HG02610 (cell line): ENCODE data around the gene RXFP2.
A peak's percentile ranks its signal among the peaks of the same experiment; 100 is the strongest.

Source experiments
- ATAC-seq: cut with Tn5 transposase; IDR thresholded peaks from one replicate; pipeline ENCODE4 v1.9.1; 2021; ENCODE audit warnings: mild to moderate bottlenecking, moderate library complexity; ENCODE audit not compliant: unreplicated experiment

RXFP2 gene, protein sequence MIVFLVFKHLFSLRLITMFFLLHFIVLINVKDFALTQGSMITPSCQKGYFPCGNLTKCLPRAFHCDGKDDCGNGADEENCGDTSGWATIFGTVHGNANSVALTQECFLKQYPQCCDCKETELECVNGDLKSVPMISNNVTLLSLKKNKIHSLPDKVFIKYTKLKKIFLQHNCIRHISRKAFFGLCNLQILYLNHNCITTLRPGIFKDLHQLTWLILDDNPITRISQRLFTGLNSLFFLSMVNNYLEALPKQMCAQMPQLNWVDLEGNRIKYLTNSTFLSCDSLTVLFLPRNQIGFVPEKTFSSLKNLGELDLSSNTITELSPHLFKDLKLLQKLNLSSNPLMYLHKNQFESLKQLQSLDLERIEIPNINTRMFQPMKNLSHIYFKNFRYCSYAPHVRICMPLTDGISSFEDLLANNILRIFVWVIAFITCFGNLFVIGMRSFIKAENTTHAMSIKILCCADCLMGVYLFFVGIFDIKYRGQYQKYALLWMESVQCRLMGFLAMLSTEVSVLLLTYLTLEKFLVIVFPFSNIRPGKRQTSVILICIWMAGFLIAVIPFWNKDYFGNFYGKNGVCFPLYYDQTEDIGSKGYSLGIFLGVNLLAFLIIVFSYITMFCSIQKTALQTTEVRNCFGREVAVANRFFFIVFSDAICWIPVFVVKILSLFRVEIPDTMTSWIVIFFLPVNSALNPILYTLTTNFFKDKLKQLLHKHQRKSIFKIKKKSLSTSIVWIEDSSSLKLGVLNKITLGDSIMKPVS

DNA sequence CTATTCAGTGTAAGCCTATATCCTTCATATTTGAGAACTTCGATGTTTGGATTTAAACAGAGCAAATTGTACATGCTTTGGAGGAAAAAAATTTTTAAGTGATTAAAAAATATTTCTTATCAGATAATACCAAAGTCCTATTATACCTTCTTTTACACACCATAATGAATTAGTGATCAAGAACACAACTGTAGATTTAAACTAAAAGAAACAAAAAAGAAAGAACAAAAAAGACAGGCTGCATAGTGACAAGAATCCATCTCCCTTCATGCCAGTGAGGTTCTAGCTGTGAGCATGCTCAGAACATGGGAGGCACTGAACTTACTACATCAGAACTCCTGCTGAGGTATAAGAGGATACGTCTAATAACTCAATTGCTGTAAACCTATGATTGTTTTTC is at the start of gene RXFP2:
Gene RXFP2 (plus strand): TSS at position 301 of the 400 bp plus-strand sequence. CDS start 87 bp downstream, at position 388.
- ATAC-seq = no peak

DNA sequence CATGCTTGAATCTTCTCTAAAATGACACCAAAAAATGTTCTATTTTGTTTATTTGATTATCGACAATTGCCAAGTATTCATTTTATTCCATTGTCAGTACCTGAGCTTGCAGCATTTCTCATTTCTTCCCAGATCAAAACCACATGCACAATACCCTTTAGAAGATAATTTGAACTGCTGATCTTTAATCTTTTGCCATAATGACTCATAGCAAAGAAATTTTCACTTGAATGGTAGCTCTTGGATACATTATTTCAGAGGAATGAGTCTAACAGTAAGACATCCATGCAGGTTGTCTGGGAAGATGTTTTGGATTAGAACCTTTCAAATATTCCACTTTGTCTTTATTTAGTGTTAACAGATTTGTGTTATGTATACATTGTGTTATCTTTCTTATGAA is 42.0 kb upstream of the RXFP2 start:
- no peak for ATAC-seq

DNA sequence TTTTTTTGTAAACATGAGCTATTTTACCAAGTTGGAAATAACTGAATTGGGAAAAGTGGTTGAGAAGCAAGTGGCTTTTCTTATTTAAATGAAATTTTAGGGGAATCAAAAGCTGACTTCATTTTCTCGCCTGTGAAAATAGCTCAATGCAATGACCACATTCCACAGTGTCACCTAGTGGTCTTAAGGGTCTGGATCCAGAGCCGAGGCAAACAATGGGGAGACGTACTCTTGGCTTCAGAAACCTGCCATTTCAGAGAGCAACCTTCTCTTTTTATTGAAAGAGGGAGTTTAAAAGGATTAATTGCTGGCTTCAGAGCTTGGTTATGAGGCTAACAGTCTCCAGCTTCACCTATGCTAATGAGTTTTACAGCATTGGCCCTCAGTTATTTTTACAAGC is 39.7 kb upstream of the RXFP2 start:
- no peak for ATAC-seq

DNA sequence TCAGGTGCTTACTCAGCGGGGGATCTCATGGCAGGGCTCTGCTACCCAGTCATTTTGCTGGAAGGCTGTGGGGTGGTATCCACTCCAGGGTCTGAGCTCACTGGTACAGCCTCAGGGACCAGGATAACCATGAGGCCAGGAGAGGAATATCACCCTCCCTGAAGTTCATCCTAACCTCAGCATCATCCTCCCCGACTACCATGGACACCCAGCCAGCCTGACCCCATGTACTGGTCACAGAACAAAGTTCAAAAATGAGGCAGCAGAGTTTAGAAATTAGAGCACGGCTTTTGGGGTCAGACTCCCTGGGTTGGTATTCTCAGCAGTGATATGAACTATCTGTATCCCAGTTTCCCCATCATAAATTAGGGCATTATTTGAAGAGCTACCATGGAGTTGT is 35.5 kb upstream of the RXFP2 start:
- ATAC-seq = no peak

DNA sequence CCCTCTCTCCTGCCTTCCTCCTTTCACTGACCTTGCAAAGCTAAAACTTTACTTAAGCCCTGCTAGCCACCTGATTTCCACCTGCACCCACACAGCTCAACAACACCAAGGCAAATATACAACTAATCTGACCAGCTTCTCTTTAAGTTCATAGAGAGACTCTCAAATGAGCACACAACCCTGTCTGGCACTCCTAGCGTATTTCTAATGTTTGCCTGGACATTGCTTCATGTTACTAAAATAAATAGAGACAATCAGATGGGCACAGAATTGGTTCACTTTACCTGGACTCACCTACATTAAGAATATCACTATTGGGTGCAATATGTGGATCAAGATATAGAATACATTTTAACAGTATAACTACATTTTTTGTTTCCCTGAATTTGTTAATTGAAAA is 33.2 kb upstream of the RXFP2 start:
- ATAC-seq = no peak

DNA sequence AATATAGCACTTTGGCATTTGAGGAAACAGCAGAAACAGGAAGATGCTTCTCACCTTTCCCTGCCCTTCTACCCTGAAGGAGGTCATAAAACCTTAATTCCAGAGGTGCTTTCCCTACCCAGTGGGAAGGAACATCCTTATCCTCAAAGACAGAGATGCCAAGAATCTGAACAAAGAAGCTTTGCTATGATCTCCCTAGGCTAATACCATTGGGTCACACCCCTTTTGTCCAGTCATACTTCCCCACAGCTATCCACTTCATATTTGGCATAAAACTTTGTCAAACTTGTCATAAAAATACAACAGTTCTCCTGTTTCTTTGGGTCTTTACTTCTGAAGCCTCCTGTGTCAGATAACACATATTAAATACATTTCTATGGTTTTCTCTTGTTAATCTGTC is 21.7 kb upstream of the RXFP2 start:
- no peak for ATAC-seq

DNA sequence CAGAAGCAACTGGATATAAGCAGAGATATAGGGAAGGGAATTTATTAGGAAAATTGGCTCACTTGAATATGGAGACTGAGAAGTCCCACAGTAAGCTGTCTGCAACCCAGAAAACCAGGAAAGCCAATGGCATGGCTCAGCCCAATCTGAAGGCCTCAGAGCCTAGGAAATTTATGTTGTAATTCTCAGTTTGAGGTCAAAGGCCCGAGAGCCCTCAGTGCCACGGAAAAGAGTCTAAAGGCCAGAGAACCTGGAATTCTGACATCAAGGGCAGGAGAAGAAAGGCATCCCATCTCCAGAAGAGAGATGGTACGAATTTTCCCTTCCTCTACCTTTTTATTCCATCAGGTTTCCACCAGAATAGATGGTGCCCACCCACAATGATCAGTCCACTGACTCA is 20.1 kb upstream of the RXFP2 start:
- ATAC-seq = no peak

DNA sequence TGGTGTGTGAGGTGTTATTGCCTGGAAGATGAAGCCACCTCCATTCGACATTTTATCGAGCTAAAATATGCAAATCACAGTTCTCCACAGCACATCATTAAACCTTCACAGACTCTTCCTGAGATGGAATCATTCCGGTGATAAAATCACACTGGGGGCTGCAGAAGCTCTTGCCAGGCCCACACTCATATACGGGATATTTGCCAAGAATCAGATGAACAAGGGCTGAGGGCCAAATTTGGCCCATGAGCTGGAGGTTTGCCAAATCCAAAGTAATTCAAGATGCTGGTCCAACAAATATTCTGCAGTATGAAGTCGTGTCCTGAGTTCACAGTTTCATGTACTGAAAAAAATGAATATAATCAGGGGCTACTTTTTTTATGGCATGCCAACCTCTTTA is 16.7 kb upstream of the RXFP2 start:
- ATAC-seq = no peak

DNA sequence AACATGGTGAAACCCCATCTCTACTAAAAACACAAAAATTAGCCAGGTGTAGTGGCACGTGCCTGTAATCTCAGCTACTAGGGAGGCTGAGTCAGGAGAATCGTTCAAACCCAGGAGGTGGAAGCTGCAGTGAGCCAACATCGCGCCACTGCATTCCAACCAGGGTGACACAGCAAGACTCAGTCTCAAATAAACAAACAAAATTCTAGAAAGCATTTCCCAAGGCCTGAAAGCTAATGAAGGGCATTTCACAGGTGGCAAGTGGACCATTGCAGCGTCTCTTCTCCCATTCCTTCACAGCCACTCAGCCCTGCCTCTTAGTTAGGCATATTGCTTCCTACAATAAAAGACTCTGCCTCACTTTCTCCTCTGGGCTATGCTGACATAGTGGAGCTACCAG is 13.5 kb upstream of the RXFP2 start:
- no peak for ATAC-seq

DNA sequence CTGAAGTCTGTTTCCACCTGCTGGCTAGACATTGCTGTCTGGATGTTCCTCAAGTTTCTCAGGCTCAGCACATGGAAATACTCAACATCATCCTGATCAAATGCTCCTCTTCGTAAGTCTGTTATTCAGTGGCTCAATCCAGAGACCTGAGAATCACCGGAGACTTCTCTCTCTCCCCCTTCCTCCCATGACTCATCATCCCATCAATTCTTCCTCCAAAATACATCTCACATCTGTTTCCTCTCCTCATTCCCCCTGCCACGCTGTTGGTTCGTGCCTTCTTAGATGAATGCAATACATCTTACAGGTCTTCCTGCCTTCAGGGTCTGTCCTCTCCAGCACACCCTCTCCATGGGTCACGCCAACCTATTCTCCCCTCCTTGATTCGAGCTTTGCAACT is 7.4 kb upstream of the RXFP2 start:
- ATAC-seq = no peak

DNA sequence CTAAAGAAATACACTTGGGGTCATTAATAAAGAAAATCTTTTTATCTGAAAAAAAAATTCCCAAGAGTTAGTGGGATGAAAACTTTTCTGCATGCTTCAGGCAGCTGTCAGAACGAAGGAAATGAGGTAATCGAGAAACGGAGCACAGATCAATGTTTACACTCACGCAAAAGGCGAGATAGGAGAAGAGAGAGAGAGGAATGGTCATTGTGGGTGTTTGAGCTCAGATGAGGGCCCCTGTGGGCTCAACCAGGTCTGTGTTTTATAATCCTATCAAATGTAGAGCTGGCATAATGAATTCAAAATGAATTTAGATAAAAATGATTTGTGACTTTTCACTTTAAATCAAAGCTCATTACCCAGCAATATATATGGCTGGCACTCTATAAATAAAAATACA is 6.3 kb upstream of the RXFP2 start:
- ATAC-seq = no peak

DNA sequence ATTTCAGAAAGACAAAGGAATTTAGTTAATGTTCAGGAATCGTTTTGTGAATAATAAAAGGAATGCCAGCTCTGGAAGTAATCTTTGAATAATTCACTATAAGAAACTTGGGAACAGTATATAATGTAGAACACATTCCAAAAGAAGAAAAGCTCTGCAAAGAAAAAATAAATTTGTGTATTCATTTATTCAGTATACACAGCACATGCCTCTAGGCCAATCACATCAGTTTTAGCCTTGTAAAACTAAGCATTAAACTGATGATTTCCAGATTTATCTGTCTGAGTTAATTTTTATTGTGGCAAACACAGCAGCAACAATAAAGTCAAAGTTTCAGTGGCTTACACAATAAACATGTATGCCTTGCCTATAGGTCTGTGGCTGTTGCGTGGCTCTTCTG is 5.7 kb upstream of the RXFP2 start:
- no peak for ATAC-seq

DNA sequence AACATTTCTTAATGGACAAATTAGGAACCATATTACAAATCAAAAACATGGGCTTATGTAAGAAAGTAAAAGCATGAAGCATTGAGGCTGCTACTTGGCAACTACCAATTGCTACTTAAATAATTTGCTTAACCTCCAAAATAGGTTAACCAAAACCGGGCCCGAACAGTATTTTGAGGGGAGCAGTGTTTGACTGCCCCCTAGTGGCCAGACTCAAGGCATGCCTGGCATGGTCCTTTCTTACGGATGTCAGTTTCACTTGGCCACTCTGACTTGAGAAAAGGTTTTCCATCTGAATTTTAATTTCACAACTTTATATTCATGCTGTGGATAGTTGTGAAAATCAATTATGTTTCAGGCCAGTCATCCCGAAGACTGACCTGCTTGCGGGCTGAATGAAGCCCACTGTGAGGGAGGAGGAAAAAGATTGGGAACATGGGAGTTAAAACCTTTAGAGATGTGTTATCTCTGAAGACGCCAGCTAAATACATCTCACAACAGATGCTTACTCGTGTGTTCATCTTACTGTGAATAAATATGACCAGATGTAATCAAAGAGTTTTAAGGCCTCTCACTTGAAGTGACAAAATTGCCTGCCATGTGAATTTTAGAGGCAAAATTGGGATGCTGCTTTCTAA is 2.9 kb downstream of the RXFP2 start:
- ATAC-seq = peak; percentile 90

DNA sequence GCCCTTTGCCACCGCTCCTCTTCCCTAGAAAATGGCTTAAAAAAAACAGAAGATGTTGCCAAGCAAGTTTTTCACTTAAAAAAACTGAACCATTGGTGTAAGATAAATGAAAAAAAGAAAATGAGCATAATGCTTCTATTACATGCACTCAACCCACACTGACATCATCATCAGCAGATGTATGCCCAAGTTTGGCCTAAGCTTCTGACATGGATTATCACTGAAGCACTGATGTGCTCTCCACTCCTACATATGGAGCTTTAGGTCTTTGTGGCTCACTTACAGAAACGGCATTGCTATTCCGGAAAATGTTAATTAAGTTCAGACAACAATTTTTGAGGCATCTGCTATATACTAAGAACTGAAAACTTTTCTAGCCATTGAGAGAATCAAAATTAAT is 8.0 kb downstream of the RXFP2 start:
- ATAC-seq = no peak

DNA sequence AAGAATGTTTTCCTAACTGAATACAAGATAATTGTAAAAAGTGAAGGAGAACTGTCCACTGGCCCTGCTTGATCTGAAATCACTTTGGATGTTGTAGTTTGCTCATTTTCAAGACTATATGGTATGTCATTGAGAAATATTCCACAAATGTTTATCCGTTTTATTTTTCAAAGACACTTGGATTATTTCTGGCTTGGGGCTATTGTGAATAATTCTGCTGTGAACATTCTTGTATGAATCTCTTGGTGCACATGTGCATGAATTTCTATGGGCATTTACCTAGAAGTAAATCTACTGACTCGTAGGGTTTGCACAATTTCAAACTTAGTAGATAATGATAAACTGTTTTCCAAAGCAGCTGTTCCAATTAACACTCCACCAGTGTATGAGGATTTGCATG is 8.6 kb downstream of the RXFP2 start:
- no peak for ATAC-seq

DNA sequence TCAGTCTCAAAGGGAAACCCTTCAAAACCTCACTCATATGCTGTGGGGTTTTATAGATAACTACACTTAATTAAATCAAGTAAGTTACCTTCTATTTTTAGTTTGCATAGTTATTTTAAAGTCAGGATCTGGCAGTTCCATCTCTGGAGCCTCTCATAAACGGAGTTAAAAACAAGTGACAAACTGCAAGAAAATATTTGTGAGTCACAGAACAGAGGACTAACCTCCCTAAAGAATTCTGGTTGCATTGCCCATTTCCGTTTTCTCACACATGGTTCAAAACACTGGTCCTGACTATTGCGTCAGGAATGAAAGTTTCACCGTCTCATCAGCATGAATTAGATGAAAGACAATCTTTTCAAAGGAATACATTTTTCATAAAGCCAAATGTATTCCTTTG is 10.6 kb downstream of the RXFP2 start:
- ATAC-seq = no peak

DNA sequence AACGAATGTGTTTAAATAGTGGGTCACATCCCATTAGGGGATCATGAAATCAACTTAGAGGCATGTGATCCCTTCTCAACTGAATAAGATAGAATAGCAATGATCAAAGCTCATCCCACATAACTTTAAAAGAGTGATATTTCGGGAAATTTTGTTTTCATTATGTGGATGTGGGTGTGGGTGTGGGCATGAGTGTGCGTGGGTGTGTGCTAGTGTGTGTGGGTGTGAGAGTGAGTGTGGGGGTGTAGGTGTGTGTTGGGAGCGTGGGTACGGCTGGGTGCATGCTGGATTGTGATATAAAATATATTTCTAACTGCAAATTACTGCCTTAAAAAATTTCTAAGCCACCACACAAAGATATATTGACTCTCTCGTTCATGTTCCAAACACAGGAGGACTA is 15.9 kb downstream of the RXFP2 start:
- ATAC-seq = no peak

DNA sequence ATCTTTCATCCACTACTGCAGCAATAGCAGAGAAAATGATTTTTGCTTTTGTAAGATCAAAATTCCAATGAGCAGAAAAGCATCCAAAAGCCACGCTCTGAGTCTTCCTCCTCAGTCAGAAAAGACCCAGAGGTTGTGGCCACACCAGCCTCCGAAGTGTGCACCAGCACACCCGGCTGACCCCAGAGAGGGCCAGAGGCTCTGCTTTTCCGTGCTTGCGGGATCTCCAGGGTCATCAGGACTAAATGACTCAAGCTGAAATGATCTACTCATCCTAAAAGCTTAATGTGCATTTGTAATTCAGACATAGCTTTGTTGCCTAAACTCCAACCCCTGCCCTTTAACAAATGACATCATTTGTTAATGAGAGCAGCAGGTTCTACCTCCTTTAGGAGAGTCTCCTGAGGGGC is 16.5 kb downstream of the RXFP2 start:
- ATAC-seq = no peak

DNA sequence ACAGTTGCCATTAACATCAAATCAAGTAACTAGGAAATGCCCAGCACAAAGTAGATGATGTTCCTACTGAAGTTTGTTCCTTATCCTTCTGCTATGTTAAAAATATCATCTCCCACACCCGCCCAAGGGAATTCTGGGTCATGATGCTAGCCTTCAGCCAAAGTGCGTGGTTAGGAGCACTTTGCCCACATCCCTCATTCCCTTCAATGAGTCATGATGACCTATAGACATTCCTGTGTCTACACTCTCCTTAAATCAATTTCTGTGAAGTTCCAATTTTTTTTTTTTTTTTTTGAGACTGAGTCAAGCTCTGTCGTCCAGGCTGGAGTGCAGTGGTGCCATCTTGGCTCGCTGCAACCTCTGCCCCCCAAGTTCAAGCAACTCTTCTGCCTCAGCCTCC is 17.0 kb downstream of the RXFP2 start:
- ATAC-seq = no peak

DNA sequence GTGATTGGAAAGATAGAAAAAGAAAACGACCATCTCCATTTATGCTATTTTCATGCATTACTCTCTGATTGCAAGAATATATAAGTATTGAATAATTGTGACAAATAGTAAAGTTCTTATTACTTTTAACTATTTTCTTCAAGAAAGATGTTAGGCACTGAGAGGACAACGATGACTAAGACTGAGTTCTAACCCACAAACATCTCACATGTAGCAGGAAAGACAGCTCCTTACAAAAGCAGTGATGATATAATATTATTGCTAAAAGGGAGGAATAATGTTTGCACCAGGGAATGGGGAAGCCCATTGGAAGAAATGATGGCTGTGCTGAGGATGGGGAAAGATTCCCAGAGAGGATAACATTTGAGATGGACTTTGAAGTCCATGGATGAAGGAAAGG is 22.6 kb downstream of the RXFP2 start:
- ATAC-seq = no peak

DNA sequence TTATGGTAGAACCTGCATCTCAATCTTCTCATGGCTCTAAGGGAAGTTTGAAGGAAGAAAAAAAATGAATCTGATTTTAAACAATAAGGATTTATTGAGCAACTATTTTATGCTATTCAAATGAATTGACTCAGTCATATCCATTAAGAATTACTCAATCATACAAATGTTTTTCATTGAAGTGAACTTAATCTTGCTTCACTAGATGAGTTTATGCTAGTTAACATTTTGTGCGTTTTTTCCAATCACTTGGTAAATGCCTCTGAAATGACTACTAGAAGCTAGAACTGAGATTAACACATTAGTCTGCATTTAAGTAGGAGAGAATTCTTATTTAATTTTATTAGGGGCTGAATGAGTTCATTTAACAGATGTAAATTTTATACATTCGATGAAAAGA is 25.2 kb downstream of the RXFP2 start:
- ATAC-seq = no peak
